RPMI8226 (cell line): ENCODE measurements around the gene PARM1.
"Not testable (repeated sequence)": the region's sequence is repeated elsewhere in the genome, so short reads cannot be mapped to it uniquely, and the experiment has no call there.

ENCODE experiments used
- DNase-seq: peaks from one replicate; pipeline ENCODE4 v3.0.0-alpha.2; 2015

The PARM1 gene

GRCh38 chr4:74994436-74994835, 61.5 kb downstream of the PARM1 start:
- not testable (repeated sequence) for DNase-seq

GRCh38 chr4:74996996-74997395, 64.1 kb downstream of the PARM1 start:
- no peak for DNase-seq

GRCh38 chr4:74997948-74998729, 65.2 kb downstream of the PARM1 start:
- DNase-seq = no peak

- no peak for DNase-seq
These were observed 66.9 kb downstream of the PARM1 start for GRCh38 chr4:74999714-75000309.

GRCh38 chr4:75001871-75002270, 69.0 kb downstream of the PARM1 start:
- DNase-seq = no peak

GRCh38 chr4:75002381-75002780, 69.5 kb downstream of the PARM1 start:
- no peak for DNase-seq

- DNase-seq = no peak
These were observed 71.1 kb downstream of the PARM1 start for GRCh38 chr4:75003979-75004378.

- DNase-seq = peak; percentile 76
These were observed 72.1 kb downstream of the PARM1 start for GRCh38 chr4:75004755-75005668.

GRCh38 chr4:75005727-75006126, 72.8 kb downstream of the PARM1 start:
- DNase-seq = no peak

- no peak for DNase-seq
These were observed 75.0 kb downstream of the PARM1 start for GRCh38 chr4:75007891-75008290.

- DNase-seq = no peak
These were observed 76.2 kb downstream of the PARM1 start for GRCh38 chr4:75009138-75009537.

- no peak for DNase-seq
These were observed 78.3 kb downstream of the PARM1 start for GRCh38 chr4:75011131-75011795.

- no peak for DNase-seq
These were observed 82.7 kb downstream of the PARM1 start for GRCh38 chr4:75015627-75016026.

GRCh38 chr4:75016472-75016871, 83.6 kb downstream of the PARM1 start:
- no peak for DNase-seq

GRCh38 chr4:75018811-75019479, 86.0 kb downstream of the PARM1 start:
- DNase-seq = no peak

- no peak for DNase-seq
These were observed 92.5 kb downstream of the PARM1 start for GRCh38 chr4:75025431-75025830.

GRCh38 chr4:75028196-75028854, 95.4 kb downstream of the PARM1 start:
- DNase-seq = no peak

GRCh38 chr4:75030028-75030427, 97.1 kb downstream of the PARM1 start:
- no peak for DNase-seq

GRCh38 chr4:75030649-75031235, 97.8 kb downstream of the PARM1 start:
- no peak for DNase-seq

- DNase-seq = no peak
These were observed 98.9 kb downstream of the PARM1 start for GRCh38 chr4:75031775-75032174.

- no peak for DNase-seq
These were observed 101.6 kb downstream of the PARM1 start for GRCh38 chr4:75034523-75034922.
